Astrocyte (in vitro differentiated cells and primary cell): Measurements from ENCODE around the gene PVR.

ENCODE experiments used
- EZH2 ChIP-seq: IDR thresholded peaks from 2 replicates; pipeline ENCODE4 v1.6.1; 2012; ENCODE audit warnings: mild to moderate bottlenecking, low read length, inconsistent platforms; ENCODE audit not compliant: insufficient read depth
- TF ChIP-seq, protein P1 (sequence below): IDR thresholded peaks from 2 replicates; pipeline ENCODE4 v1.5.1; 2011; ENCODE audit warnings: low read depth, mild to moderate bottlenecking, inconsistent platforms, low read length, moderate library complexity; ENCODE audit not compliant: insufficient read depth

DNA sequence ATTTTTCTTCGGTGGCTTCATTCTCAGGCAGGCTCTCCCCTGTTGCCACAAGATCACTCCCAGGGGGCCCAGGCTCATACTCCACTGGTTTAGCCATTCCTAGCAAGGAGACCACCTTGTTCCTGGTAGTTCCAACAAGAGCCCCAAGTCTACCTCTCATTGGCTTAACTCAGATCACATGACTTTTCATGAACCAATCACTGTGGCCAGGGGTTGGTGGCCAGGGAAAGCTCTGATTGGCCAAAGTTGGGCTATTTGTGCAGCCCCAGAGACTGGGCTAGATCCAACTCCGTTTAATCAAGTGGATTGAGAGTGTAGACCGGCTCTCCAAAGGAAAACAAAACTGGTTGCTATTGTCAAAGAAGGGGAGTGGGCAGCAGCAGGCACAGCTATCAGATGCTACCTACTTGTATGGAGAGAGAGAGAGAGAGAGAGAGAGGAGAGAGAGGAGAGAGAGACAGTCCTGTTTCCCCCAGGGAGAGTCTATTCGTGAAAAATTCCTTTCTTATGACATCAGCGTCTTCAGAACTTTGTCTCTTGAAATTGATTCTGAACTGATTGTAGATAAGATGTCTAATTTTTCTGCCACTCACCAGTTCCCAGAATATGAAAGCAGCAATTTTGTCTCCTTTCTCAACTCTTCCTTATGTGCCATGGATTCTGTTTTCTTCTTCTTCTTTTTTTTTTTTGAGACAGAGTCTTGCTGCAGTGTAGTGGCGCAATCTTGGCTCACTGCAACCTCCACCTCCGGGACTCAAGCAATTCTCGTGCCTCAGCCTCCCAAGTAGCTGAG lies 33.5 kb downstream of the PVR start:
- TF ChIP-seq, protein P1, sequence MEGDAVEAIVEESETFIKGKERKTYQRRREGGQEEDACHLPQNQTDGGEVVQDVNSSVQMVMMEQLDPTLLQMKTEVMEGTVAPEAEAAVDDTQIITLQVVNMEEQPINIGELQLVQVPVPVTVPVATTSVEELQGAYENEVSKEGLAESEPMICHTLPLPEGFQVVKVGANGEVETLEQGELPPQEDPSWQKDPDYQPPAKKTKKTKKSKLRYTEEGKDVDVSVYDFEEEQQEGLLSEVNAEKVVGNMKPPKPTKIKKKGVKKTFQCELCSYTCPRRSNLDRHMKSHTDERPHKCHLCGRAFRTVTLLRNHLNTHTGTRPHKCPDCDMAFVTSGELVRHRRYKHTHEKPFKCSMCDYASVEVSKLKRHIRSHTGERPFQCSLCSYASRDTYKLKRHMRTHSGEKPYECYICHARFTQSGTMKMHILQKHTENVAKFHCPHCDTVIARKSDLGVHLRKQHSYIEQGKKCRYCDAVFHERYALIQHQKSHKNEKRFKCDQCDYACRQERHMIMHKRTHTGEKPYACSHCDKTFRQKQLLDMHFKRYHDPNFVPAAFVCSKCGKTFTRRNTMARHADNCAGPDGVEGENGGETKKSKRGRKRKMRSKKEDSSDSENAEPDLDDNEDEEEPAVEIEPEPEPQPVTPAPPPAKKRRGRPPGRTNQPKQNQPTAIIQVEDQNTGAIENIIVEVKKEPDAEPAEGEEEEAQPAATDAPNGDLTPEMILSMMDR = no peak
- no peak for TF ChIP-seq EZH2
